HG03575 (cell line): Measurements from ENCODE around the gene BOLA2B.
"Not testable (repeated sequence)": the region's sequence is repeated elsewhere in the genome, so short reads cannot be mapped to it uniquely, and the experiment has no call there.

Experiments used
- ATAC-seq: cut with Tn5 transposase; IDR thresholded peaks from one replicate; pipeline ENCODE4 v1.9.1; 2021; ENCODE audit not compliant: unreplicated experiment, insufficient number of reproducible peaks, low FRiP score; ENCODE audit errors: extremely low read depth

Gene BOLA2B

DNA sequence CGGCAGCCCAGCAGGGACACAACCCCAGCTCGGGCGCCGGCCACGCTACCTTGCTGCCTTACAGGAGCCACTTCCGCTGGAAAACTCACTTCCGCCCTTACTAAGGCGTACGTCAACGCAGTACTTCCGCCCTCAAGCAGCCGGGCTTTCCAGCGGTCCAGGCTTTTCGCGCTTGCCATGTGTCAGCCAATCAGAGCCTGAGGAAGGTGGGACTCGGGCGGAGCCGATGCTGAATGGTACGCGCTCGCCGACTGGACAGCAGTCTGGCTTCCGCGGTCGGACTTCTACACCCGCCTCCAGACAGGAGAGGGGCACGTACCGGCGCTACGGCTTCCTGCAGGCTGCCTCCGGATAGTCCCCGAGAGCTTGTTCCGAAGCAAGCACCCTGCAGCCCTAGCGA is at the start of gene BOLA2B, which contains the start of gene SLX1A:
TSS of gene BOLA2B (minus strand) at position 52 of the 400 bp plus-strand sequence. CDS start 71 bp downstream, outside the sequence.
TSS of gene SLX1A (plus strand) at position 261 of the 400 bp plus-strand sequence. CDS start 210 bp downstream, outside the sequence.
- peak; percentile 61 for ATAC-seq

GRCh38 chr16:30217082-30217481 is 23.6 kb upstream of the BOLA2B start:
- ATAC-seq, result not testable (repeated sequence)

- not testable (repeated sequence) for ATAC-seq
Measured at GRCh38 chr16:30211414-30211813, 17.9 kb upstream of the BOLA2B start.

GRCh38 chr16:30209032-30209431 is 15.6 kb upstream of the BOLA2B start:
- not testable (repeated sequence) for ATAC-seq

- not testable (repeated sequence) for ATAC-seq
Measured at GRCh38 chr16:30207063-30207704, 13.7 kb upstream of the BOLA2B start.

GRCh38 chr16:30206252-30206651 is 12.8 kb upstream of the BOLA2B start:
- ATAC-seq, result not testable (repeated sequence)

DNA sequence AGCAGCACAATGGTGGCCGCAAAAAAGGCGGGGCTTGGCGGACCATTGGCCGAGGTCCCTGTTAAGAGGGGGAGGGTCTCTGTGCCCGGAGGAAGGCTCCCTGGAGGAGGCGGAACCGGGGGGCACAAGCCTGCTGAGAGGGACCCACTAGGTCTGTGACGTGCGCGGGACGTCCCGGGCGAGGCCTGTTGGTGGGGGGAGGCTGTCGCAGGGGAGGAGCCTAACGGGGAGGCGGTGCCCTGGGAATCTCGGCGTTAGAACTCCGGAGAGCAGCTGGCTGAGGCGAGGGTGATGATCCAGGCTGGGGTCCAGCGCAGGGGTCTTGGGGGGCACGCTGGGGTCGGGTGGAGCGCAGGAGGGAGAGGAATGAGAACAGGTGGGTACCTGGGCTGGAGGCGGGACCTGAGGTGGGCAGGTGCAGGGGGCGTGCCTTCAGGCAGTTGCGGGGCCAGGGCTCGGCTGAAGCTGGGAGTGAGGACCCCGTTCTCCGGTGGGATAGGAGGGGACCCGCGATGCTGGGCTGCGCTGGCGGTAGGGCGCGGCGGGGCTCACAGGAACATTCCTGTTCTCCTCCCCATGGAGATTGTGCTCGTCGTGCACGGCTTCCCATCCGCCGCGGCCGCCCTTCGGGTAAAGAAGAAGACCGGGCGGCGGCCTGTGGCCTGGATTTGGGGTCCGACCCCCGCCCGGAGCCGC is 12.2 kb upstream of the BOLA2B start:
- ATAC-seq, result not testable (repeated sequence)

- ATAC-seq, result not testable (repeated sequence)
Measured at GRCh38 chr16:30199608-30200343, 6.3 kb upstream of the BOLA2B start.

- ATAC-seq, result not testable (repeated sequence)
Measured at GRCh38 chr16:30199049-30199448, 5.6 kb upstream of the BOLA2B start, which contains the start of gene SULT1A3. Gene SULT1A3, plus strand, starts transcription at chr16:30199255. Its CDS starts 1,474 bp downstream, at chr16:30200729.

DNA sequence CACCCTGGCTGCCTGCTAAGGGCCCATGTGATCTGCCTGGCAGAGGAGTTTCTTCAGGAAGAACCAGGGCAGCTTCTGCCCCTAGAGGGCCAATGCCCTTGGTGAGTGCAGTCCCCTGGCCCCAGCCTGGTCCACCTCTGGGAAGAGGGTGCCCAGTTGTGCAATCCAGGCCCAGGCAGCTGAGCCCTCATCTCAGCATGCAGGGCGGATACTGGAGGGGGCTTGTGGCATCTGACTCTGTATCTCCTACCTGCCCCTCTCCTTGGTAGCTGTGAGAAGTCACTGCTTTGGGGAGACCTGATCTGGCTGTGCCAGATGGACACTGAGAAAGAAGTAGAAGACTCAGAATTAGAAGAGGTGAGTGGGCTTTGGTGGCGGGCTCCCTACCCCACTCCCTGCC is 3.5 kb upstream of the BOLA2B start:
- ATAC-seq, result not testable (repeated sequence)

- ATAC-seq, result not testable (repeated sequence)
Measured at GRCh38 chr16:30194172-30194925, 883 bp upstream of the BOLA2B start.

GRCh38 chr16:30193098-30193497 is 368 bp downstream of the BOLA2B start:
- ATAC-seq, result not testable (repeated sequence)

GRCh38 chr16:30191158-30191557 is 2.3 kb downstream of the BOLA2B start:
- ATAC-seq, result not testable (repeated sequence)

GRCh38 chr16:30187971-30188561 is 5.4 kb downstream of the BOLA2B start:
- no peak for ATAC-seq

DNA sequence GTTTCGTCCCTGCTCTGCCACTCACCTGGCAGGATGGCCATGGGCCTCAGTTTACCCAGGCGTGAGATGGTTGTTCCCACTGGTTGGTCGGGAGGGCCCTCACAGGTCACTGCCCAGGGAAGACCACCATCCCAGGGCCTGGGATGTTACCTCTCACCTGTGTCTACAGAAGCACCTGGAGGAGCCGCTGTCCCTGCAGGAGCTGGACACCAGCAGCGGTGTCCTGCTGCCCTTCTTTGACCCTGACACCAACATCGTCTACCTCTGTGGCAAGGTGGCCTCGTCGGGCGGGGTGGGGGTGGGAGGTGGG is 6.0 kb downstream of the BOLA2B start:
- ATAC-seq, result no peak

DNA sequence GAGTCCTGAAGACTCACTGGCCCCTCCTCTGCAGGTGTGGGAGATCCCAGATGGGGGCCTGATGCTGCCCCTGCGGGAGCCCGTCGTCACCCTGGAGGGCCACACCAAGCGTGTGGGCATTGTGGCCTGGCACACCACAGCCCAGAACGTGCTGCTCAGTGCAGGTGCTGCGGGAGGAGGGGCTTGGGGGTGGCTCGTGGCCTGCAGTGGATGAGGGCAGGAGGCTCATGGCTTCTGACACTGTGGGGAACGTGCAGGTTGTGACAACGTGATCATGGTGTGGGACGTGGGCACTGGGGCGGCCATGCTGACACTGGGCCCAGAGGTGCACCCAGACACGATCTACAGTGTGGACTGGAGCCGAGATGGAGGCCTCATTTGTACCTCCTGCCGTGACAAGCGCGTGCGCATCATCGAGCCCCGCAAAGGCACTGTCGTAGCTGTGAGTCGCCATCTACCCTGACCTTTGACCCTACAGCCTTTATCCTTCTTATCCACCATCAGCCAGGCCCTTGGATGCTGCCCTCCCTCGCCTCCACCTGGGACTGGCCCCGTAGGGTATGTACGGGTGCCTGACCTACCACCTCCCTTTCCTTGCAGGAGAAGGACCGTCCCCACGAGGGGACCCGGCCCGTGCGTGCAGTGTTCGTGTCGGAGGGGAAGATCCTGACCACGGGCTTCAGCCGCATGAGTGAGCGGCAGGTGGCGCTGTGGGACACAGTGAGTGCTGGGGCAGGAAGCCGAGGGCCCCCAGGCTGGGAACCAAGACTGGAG is 6.5 kb downstream of the BOLA2B start:
- no peak for ATAC-seq

DNA sequence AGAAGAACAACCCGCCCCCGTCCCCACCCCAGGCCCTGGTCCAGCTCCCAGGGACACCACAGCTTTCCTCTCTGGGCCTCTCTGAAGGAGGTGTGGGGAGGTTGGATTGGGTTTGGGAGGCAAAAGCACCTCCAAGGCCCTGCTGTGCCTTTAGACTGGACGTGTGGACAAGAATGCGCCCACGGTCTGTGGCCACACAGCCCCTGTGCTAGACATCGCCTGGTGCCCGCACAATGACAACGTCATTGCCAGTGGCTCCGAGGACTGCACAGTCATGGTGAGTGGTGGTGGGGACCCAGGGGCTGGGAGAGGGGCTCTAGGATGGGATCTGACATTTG is 7.1 kb downstream of the BOLA2B start:
- ATAC-seq, result no peak
